ENCODE data around the gene COL23A1. TPM values are rescaled to one million over a fixed set of nuclear protein-coding genes. Genes with fewer than 3 reads are reported as not detected.

The COL23A1 gene
- polyA plus RNA-seq, 2 of the 4 experiments (the other 2 are of a cell fraction): not detected

DNA sequence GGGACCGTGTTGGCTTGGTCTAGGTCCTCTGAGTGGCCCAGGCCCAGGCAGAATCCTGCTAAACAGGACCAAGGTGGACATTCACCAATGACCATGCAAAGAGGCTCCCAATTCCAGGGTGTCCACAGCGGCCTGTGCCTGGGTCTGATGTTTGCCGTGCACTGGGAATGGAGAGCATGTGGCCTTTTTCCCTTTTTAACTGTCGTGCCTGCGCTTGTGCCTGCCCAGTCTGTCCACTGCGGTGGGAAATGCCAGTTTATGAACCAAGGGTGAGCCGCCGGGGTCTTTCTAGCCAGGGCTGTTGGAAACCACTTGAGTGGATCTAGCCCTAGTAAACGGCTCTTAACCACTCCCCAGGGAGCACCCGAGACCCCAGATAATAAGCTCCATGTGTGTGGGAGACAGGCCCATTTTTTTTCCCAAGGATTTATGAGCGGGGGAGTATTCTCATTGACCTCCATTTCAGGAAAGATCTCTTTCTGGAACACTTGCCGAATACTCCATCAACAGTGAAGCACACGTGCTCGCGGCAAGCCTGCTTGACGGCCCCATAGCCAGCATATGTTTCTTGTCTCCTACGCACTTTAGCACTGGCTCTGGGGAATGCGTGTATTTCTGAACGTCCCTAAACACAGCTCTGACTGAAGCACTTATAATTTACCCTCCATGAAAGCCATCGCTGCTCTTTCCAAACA lies 264.4 kb downstream of the COL23A1 start:
- no peaks in the 10 kb centered on the region for H3K9me3 ChIP-seq
- FAIRE-seq: no peak
- no peaks in the 10 kb centered on the region for H3K4me1 ChIP-seq
- DNase-seq (ENCODE audit: low read depth in 1 of 2, low spot score in 1 of 2): no peak
- H3K4me3 ChIP-seq: no peak overlapping the region
- no peak for ATAC-seq
- CTCF ChIA-PET: no interaction called here
- TF ChIP-seq SREBF2 (IDR thresholded peaks at IDR 0.05): no peak
- TF ChIP-seq NFE2L2 (conservative IDR thresholded peaks at IDR 0.05; ENCODE audit: low read length): no peak
- TF ChIP-seq RNF2 (IDR thresholded peaks at IDR 0.05; ENCODE audit: borderline replicate concordance, low read depth): no peak
- no peak for TF ChIP-seq HOXB5 (CRISPR knock-in tag; IDR thresholded peaks at IDR 0.05)
- TF ChIP-seq ZFP36 (IDR thresholded peaks at IDR 0.05; ENCODE audit: borderline replicate concordance, partially characterized antibody): no peak
- TF ChIP-seq POLR2A (IDR thresholded peaks at IDR 0.05; ENCODE audit: low read length): no peak
- TF ChIP-seq FOSB (CRISPR knock-in tag; IDR thresholded peaks at IDR 0.05): no peak
- no peak for TF ChIP-seq MAZ (IDR thresholded peaks at IDR 0.05; ENCODE audit: borderline replicate concordance, low read depth, low read length)
- TF ChIP-seq HOXB13 (CRISPR knock-in tag; IDR thresholded peaks at IDR 0.05; ENCODE audit: low read depth): no peak
- H3K27ac ChIP-seq: no peak overlapping the region
- 63% methylated on average over 20 of the region's 20 CpGs for WGBS (ENCODE audit: missing lambda C conversion rate)
- POLR2A ChIA-PET: no interaction called here
- H3K4me2 ChIP-seq: no peak overlapping the region

DNA sequence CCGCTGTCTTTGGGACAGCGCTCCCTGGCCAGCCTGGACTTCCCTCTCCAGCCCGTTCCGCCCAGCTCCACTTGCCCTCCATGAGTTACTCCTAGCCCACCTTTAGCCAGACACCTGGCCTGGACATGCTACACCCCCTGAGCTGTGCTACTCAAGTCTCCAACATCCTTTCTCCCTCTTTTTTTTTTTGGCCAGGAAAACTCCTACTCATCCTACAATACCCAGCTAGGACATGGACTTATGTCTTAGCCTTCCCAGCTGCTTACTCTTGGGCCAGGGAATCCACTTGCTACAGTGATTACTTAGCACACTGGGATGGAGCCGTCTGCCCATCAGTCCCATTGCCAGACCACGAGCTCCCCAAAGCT lies 264.9 kb downstream of the COL23A1 start:
- Histone ChIP-seq H3K9me3 (no peaks in the 10 kb centered on the region), H3K4me1 (no peaks in the 10 kb centered on the region), H3K27ac (no peak overlapping the region), H3K4me3 (no peak overlapping the region), H3K4me2 (no peak overlapping the region)
- TF ChIP-seq CTCF (IDR thresholded peaks at IDR 0.05): no peak
- no peak for TF ChIP-seq CBX8 (IDR thresholded peaks at IDR 0.05)
- no peak for TF ChIP-seq HES2 (IDR thresholded peaks at IDR 0.05)
- no peak for TF ChIP-seq MAFK (IDR thresholded peaks at IDR 0.05; ENCODE audit: partially characterized antibody)
- no peak for TF ChIP-seq ZNF302 (CRISPR knock-in tag; IDR thresholded peaks at IDR 0.05)
- no peak for TF ChIP-seq E2F6 (IDR thresholded peaks at IDR 0.05; ENCODE audit: borderline replicate concordance, low read depth)
- no peak for TF ChIP-seq PHF8 (IDR thresholded peaks at IDR 0.05; ENCODE audit: borderline replicate concordance, low read depth)
- no peak for TF ChIP-seq CEBPB (IDR thresholded peaks at IDR 0.05)
- no peak for TF ChIP-seq USF2 (IDR thresholded peaks at IDR 0.05)
- TF ChIP-seq JUN (IDR thresholded peaks at IDR 0.05): no peak
- TF ChIP-seq HOXB5 (CRISPR knock-in tag; IDR thresholded peaks at IDR 0.05): no peak
- no peak for TF ChIP-seq EP300 (IDR thresholded peaks at IDR 0.05)
- TF ChIP-seq MYC (IDR thresholded peaks at IDR 0.05; ENCODE audit: borderline replicate concordance, low read length): no peak
- CTCF ChIA-PET: interaction anchor here (0.6 kb wide), 1 partner anchor 701 kb away, joined by 3 read pairs; no protein-coding TSS in a partner anchor
- ATAC-seq (no peak), FAIRE-seq (no peak), DNase-seq (ENCODE audit: low read depth in 1 of 2, low spot score in 1 of 2) (no peak)
- POLR2A ChIA-PET: no interaction called here
- WGBS (ENCODE audit: missing lambda C conversion rate): 56% methylated on average over 6 of the region's 6 CpGs

All from A549 (cell line).